ENCODE measurements around the gene KCNS1. TPM values are rescaled to one million over a fixed set of nuclear protein-coding genes. Genes with fewer than 3 reads are reported as not detected.

KCNS1 gene
- total RNA-seq, 1 donor from 2014 or later, result 0.55 TPM

DNA sequence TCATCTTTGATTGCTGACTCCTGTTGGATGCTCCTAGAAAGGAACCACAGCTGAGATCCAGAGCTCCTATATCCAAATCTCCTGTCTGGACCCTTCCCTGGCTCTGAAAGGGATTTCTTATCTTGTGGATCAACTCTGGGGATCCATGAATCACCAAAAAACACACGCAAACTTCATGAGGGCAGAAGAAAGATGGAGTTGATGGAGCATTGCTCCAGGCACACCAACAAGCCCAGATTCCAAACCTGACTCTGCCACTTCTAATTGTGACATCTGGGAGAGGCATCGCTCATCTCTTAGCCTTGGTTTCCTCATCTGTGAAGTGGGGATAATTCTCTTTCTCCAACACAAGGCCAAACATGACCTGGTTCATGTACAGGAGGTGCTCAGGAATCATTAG, 6.7 kb downstream of the KCNS1 start:
- Mint-ChIP-seq H3K27me3 (ENCODE audit: low read depth) (peaks cover 4% of the 10 kb centered on the region), H3K9me3 (ENCODE audit: low read depth) (no peaks in the 10 kb centered on the region), H3K36me3 (ENCODE audit: low read depth) (peaks cover 1% of the 10 kb centered on the region), H3K4me3 (ENCODE audit: unreplicated experiment) (no peak overlapping the region), H3K4me1 (ENCODE audit: low read depth) (peaks cover 28% of the 10 kb centered on the region), H3K27ac (ENCODE audit: unreplicated experiment) (no peak overlapping the region)
- no peak for TF ChIP-seq CTCF (IDR thresholded peaks at IDR 0.05)
- no peak for DNase-seq (ENCODE audit: low spot score)

DNA sequence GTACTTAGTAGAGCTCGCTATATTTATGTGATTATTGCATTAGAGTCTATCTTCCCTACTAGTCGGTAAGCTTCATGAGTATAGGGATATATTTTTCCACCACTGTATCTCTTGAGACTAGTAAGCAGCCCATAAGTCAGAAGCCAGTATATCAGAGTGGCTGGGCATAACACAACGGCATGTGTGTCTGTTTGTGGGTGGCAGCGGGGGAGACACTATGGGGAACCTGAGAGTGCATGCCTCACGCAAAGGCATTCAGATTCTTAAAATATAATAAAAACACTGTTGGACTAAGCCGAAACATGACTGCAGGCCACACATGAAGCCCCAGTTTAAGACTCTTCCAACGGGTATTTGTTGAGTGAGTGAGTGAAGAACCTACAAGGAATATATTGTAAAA, 8.0 kb downstream of the KCNS1 start:
- Mint-ChIP-seq H3K36me3 (ENCODE audit: low read depth) (peaks cover 1% of the 10 kb centered on the region), H3K27me3 (ENCODE audit: low read depth) (peaks cover 4% of the 10 kb centered on the region), H3K4me1 (ENCODE audit: low read depth) (peaks cover 38% of the 10 kb centered on the region), H3K9me3 (ENCODE audit: low read depth) (no peaks in the 10 kb centered on the region), H3K4me3 (ENCODE audit: unreplicated experiment) (no peak overlapping the region), H3K27ac (ENCODE audit: unreplicated experiment) (no peak overlapping the region)
- no peak for DNase-seq (ENCODE audit: low spot score)
- TF ChIP-seq CTCF (IDR thresholded peaks at IDR 0.05), result no peak

DNA sequence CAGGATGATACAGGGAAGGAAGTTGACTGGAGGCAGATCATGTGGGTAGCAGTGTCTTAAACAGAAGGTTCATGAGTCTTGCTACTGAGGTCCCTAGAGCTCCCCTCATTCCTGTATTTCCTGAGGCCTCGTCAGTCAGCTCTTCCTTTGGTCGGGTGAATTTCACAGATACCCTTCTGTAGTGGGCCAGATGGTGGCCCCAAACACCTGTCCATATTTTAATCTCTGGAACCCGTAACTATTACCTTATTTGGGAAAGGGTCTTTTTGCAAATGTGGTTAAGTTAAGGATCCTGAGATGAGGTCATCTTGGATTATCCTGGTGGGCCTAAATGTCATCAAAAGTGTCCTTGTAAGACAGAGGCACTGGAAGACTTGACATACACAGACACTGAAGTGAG, 9.6 kb downstream of the KCNS1 start:
- TF ChIP-seq CTCF (IDR thresholded peaks at IDR 0.05), result no peak
- Mint-ChIP-seq H3K27me3 (ENCODE audit: low read depth) (no peaks in the 10 kb centered on the region), H3K4me1 (ENCODE audit: low read depth) (peaks cover 47% of the 10 kb centered on the region), H3K27ac (ENCODE audit: unreplicated experiment) (no peak overlapping the region), H3K9me3 (ENCODE audit: low read depth) (no peaks in the 10 kb centered on the region), H3K36me3 (ENCODE audit: low read depth) (no peaks in the 10 kb centered on the region), H3K4me3 (ENCODE audit: unreplicated experiment) (no peak overlapping the region)
- no peak for DNase-seq (ENCODE audit: low spot score)

GRCh38 chr20:45090481-45090880, 10.4 kb downstream of the KCNS1 start:
- TF ChIP-seq CTCF (IDR thresholded peaks at IDR 0.05), result no peak

GRCh38 chr20:45088247-45088646, 12.7 kb downstream of the KCNS1 start:
- no peak for DNase-seq (ENCODE audit: low spot score)
- Mint-ChIP-seq H3K9me3 (ENCODE audit: low read depth) (no peaks in the 10 kb centered on the region), H3K27me3 (ENCODE audit: low read depth) (no peaks in the 10 kb centered on the region), H3K36me3 (ENCODE audit: low read depth) (peaks cover 4% of the 10 kb centered on the region), H3K27ac (ENCODE audit: unreplicated experiment) (peak overlapping the region; percentile 90), H3K4me1 (ENCODE audit: low read depth) (peaks cover 40% of the 10 kb centered on the region), H3K4me3 (ENCODE audit: unreplicated experiment) (no peak overlapping the region)
- TF ChIP-seq CTCF (IDR thresholded peaks at IDR 0.05), result no peak

More at GRCh38 chr20:45090481-45090880, 10.4 kb downstream of the KCNS1 start:
- no peak overlapping the region for H3K4me3 Mint-ChIP-seq (ENCODE audit: unreplicated experiment)
- H3K4me1 Mint-ChIP-seq (ENCODE audit: low read depth), result peaks cover 42% of the 10 kb centered on the region
- no peak for DNase-seq (ENCODE audit: low spot score)
- H3K27me3 Mint-ChIP-seq (ENCODE audit: low read depth), result no peaks in the 10 kb centered on the region
- H3K27ac Mint-ChIP-seq (ENCODE audit: unreplicated experiment), result peak overlapping the region; percentile 42
- H3K36me3 Mint-ChIP-seq (ENCODE audit: low read depth), result no peaks in the 10 kb centered on the region
- H3K9me3 Mint-ChIP-seq (ENCODE audit: low read depth), result no peaks in the 10 kb centered on the region

Measured in chondrocyte (in vitro differentiated cells).